Progenitor cell of endocrine pancreas (in vitro differentiated cells): ENCODE measurements around the gene PATL2. TPM values are rescaled to one million over a fixed set of nuclear protein-coding genes. Genes with fewer than 3 reads are reported as not detected.
"Not testable (repeated sequence)": the region's sequence is repeated elsewhere in the genome, so short reads cannot be mapped to it uniquely, and the experiment has no call there.

Source experiments
- DNase-seq: peaks from one replicate; pipeline ENCODE4 v3.0.0; 2021; ENCODE audit warnings: low spot score; ENCODE audit not compliant: unreplicated experiment
- H3K27ac Mint-ChIP-seq: 2 replicates; pipeline ENCODE4 v1.8.0; 2021; ENCODE audit warnings: mild to moderate bottlenecking, moderate library complexity, mixed read lengths
- H3K27me3 Mint-ChIP-seq: 2 replicates; pipeline ENCODE4 v1.8.0; 2021; ENCODE audit warnings: mixed read lengths
- H3K36me3 Mint-ChIP-seq: 2 replicates; pipeline ENCODE4 v1.8.0; 2022; ENCODE audit warnings: mixed read lengths; ENCODE audit not compliant: insufficient read depth
- H3K4me1 Mint-ChIP-seq: 2 replicates; pipeline ENCODE4 v1.8.0; 2021; ENCODE audit warnings: low read depth, mixed read lengths
- H3K4me3 Mint-ChIP-seq: 2 replicates; pipeline ENCODE4 v1.8.0; 2021; ENCODE audit warnings: low read depth, mild to moderate bottlenecking, moderate library complexity, mixed read lengths
- H3K9me3 Mint-ChIP-seq: 2 replicates; pipeline ENCODE4 v1.8.0; 2021; ENCODE audit warnings: low read depth, mixed read lengths
- CTCF ChIP-seq: fragments of 200-600 bp; sonication (generic); IDR thresholded peaks from one replicate; pipeline ENCODE4 v1.5.0; 2021; ENCODE audit warnings: antibody characterized with exemption, mild to moderate bottlenecking; ENCODE audit not compliant: unreplicated experiment
- total RNA-seq: library from RNA; stranded (reverse); gene quantifications from 2 replicates; pipeline ENCODE4 v1.2.1, GENCODE V29; 2021

Gene PATL2
- total RNA-seq, 1 donor from 2014 or later = not detected

DNA sequence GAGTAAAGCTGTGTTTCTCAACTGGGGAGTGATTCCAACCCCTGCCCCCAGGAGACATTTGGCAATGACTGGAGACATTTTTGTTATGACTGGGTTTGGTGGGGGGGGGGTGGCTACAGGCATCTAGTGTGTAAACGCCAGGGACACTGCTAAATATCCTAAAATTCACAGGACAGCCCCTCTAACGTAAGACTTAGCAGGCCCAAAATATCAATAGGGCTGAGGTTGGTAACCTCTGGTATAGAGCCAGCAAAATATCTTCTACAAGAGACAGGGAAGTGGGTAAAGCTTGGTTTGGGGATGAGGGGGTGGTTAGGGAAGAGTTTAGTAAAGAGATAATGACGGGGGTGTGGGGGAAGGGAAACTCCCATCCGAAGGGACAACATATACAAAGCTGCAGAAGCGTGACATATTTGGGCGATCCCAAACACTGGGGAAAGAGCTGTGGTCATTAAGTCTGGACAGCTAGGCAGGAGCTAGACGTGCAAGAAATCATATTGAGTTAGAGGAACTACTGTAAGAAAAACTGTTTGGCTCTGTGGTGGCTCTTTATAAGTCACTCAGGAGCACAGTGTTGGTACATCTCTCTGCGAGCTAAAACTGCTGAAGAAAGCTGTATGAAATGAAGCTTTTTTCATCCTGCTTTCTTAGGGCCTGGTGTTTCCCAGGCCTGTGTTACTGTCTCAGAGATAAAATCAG is 24.5 kb upstream of the PATL2 start:
- Mint-ChIP-seq H3K4me3 (no peak overlapping the region), H3K27ac (no peak overlapping the region), H3K27me3 (peaks cover 4% of the 10 kb centered on the region), H3K36me3 (peaks cover 5% of the 10 kb centered on the region), H3K4me1 (peaks cover 6% of the 10 kb centered on the region), H3K9me3 (no peaks in the 10 kb centered on the region)
- TF ChIP-seq CTCF = no peak
- no peak for DNase-seq

GRCh38 chr15:44734839-44735481 is 23.8 kb upstream of the PATL2 start:
- no peak for TF ChIP-seq CTCF
- Mint-ChIP-seq H3K27ac (peak overlapping the region; percentile 13), H3K4me3 (no peak overlapping the region), H3K4me1 (peaks cover 6% of the 10 kb centered on the region), H3K9me3 (no peaks in the 10 kb centered on the region), H3K27me3 (peaks cover 4% of the 10 kb centered on the region), H3K36me3 (peaks cover 5% of the 10 kb centered on the region)
- no peak for DNase-seq

DNA sequence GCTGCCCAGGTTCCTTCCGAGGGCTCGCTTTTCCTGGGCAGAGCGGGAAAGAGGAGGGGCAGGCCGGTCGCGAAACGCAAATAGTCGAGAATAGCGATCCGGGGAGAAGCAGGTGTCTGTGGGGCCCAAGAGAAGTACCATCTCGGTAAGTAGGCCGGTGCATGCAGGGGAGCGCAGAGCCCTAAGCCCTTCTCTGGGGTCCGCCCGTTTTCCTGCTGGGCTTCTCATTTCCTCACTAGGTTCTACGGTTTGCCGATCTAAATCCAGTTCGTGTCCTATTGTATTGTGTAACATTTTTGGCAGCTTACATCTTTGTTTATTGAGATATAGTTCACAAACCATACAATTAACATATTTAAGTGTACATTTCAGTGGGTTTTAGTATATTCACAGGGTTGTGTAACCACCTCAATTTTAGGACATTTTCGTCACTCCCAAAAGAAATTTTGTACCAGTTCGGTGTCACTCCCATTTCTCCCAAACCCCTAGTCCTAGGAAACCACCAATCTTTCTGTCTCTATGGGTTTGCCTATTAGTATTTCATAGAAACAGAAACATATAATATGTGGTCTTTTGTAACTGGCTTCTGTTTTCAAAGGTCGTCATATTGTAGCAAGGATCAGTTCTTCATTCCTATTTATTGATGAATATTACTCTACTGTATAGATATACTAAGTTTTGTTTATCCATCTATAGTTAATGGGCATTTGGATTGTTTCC is 18.4 kb upstream of the PATL2 start:
- H3K9me3 Mint-ChIP-seq = no peaks in the 10 kb centered on the region
- peaks cover 5% of the 10 kb centered on the region for H3K36me3 Mint-ChIP-seq
- peak overlapping the region; percentile 89 for H3K4me3 Mint-ChIP-seq
- DNase-seq = no peak
- no peak for TF ChIP-seq CTCF
- peak overlapping the region; percentile 98 for H3K27ac Mint-ChIP-seq
- H3K27me3 Mint-ChIP-seq = no peaks in the 10 kb centered on the region
- H3K4me1 Mint-ChIP-seq = peaks cover 10% of the 10 kb centered on the region

GRCh38 chr15:44728576-44729407 is 17.7 kb upstream of the PATL2 start:
- Mint-ChIP-seq H3K36me3 (peaks cover 5% of the 10 kb centered on the region), H3K9me3 (no peaks in the 10 kb centered on the region), H3K4me1 (peaks cover 10% of the 10 kb centered on the region), H3K27ac (peak overlapping the region; percentile 98), H3K27me3 (no peaks in the 10 kb centered on the region), H3K4me3 (peak overlapping the region; percentile 89)
- DNase-seq = peak; percentile 76
- TF ChIP-seq CTCF = no peak

- not testable (repeated sequence) for H3K9me3 Mint-ChIP-seq, DNase-seq, H3K27me3 Mint-ChIP-seq, H3K36me3 Mint-ChIP-seq
- Mint-ChIP-seq H3K4me1 (peaks cover 10% of the 10 kb centered on the region), H3K4me3 (peak overlapping the region; percentile 89), H3K27ac (peak overlapping the region; percentile 98)
Observed at GRCh38 chr15:44728232-44728575, 17.1 kb upstream of the PATL2 start.
